ENCODE measurements around the gene DAZAP2.
"Not testable (repeated sequence)": the region's sequence is repeated elsewhere in the genome, so short reads cannot be mapped to it uniquely, and the experiment has no call there.

DAZAP2 gene

DNA sequence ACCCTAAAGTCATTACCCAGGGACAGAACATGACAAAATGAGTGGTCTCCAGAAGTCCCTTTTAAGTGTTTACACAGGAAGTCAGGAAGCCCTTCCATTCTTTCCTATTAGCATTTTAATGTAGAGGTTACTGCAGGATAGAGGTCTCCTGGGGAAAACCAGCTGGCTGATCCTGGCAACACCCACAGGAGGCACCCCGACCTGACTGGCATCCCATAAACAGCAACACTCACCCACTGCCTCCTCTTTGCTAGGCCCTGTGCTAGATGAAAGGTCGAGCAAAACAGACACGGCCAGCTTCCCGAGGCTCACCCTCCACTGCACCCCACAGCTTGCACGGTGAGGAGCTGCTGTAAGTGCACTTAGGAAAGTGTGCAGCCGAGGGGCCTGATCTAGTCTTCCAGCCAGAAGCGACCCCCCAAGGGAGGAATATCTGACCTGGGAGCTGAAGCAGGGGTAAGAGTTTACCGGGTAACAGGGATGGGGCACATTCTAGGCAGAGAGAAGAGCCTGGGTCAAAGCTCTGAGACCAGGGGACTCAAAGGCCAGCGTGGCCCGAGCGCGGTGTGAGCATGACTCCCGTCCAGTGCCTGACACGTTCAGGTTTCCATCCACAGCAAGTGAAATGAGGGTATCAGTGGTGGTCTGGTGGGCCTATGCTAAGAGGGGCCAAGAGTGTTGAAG lies 9.0 kb downstream of the DAZAP2 start:
- DNase-seq (ENCODE audit: low read depth): no peak

DNA sequence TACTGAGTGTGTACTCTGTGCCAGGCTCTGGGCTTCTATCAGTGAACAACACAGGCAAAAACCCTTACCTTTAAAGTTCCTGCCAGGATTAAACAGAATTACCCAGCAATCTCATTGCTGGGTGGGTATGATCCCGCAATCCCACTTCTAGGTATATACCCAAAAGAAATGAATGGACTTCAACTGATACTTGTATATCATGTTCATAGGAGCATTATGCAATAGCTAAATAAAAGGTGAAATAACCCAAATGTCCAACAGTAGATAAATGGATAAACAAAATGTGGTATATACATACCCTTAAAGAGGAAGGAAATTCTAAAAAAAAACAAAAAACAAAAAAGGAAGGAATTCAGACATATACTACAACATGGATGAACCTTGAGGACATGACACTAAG lies 14.7 kb downstream of the DAZAP2 start:
- no peak for DNase-seq (ENCODE audit: low read depth)

DNA sequence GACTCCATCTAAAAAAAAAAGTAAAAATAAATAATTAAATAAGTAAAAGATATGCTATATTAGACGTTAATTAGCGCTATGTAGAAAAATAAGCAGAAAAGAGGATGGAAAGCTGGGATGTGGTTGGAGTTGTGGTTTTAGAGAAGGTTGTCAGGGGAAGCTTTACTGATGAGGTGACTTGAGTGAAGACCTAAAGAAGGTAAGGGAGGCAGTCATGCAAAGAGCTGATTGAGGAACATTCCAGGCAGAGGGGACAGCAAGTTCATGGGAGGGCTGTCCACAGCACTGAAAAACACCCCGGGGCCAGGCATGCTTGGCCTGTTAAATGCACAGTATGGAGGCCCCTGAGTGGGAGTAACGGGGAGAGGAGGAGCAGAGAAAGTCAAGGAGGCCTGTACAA lies 15.9 kb downstream of the DAZAP2 start:
- DNase-seq (ENCODE audit: low read depth): no peak

DNA sequence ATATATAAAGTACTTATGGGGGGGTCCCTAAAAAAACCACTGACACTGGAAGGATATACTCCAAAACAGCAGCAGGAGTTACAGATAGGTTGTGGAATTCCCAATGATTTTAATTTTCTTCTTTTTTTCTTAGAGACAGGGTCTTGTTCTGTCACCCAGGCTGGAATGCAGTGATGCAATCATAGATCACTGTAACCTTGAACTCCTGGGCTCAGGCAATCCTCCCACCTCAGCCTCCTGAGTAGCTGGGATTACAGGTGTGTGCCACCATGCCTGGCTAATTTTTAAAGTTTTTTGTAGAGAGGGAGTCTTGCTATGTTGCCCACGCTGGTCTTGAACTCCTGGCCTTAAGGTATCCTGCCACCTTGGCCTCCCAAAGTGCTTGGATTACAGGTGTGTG lies 21.0 kb downstream of the DAZAP2 start:
- DNase-seq (ENCODE audit: low read depth): not testable (repeated sequence)

DNA sequence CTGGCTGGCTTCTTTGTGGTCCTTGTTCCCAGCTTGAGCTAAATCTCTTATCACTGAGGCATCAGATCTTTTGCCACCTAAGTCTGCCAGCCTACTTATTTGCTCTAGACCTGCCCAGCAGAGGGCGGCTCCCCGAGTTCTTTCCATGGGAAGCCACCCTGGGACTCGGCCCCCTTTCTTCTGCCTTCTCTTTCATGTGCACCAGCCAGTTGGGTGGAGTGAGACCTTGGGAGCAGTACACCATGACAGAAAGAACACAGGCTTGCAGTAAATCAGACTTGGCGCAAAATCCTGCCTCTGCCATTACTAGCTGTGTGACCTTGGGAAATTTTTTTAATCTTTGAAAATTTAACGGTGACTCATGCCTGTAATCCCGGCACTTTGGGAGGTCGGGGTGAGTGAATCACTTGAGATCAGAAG lies 24.1 kb downstream of the DAZAP2 start:
- DNase-seq (ENCODE audit: low read depth): no peak

DNA sequence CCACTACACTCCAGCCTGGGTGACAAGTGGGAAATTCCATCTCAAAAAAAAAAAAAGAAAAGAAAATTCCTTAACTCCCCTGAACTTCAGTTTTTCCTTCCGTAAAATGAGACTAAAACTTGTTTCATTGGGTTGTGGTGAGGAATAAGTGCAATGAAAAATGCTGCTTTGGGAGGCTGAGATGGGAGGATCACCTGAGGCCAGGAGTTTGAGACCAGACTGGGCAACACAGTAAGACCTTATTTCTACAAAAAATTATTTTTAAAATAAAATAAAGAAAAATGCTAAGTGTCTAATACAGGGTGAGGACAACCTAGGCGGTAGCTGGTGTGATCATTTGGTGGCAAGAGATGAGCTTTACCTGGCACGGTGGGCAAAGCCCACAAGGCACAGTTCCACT lies 24.7 kb downstream of the DAZAP2 start:
- no peak for DNase-seq (ENCODE audit: low read depth)

DNA sequence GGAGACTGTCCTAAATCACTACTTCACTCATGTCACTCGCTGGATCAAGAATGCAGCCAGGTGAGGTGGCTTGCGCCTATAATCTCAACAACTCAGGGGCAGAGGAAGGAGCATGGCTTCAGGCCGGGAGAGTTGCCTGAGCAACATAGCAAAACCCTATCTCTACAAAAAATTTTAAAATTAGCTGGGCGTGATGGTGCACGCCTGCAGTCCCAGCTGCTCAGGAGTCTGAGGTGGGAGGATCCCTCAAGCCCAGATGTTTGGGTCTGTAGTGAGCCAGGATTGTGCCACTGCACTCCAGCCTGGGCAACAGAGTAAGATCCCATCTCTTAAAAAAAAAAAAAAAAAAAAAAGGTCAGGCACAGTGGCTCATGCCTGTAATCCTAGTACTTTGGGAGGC lies 25.7 kb downstream of the DAZAP2 start:
- DNase-seq (ENCODE audit: low read depth): no peak

DNA sequence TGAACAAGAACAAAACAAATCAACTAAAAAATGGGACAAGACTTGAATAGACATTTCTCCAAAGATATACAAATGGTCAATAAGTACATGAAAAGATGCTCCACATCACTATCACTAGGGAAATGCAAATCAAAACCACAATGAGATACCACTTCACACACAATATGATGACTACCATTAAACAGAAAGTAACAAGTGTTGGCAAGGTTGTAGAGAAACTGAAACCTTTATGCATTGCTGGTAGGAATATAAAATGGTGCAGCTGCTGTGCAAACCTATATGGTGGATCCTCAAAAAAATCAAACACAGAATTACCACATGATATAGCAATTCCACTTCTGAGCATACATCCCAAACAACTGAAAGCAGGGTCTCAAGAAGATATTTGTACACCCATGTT lies 26.4 kb downstream of the DAZAP2 start:
- DNase-seq (ENCODE audit: low read depth): no peak

DNA sequence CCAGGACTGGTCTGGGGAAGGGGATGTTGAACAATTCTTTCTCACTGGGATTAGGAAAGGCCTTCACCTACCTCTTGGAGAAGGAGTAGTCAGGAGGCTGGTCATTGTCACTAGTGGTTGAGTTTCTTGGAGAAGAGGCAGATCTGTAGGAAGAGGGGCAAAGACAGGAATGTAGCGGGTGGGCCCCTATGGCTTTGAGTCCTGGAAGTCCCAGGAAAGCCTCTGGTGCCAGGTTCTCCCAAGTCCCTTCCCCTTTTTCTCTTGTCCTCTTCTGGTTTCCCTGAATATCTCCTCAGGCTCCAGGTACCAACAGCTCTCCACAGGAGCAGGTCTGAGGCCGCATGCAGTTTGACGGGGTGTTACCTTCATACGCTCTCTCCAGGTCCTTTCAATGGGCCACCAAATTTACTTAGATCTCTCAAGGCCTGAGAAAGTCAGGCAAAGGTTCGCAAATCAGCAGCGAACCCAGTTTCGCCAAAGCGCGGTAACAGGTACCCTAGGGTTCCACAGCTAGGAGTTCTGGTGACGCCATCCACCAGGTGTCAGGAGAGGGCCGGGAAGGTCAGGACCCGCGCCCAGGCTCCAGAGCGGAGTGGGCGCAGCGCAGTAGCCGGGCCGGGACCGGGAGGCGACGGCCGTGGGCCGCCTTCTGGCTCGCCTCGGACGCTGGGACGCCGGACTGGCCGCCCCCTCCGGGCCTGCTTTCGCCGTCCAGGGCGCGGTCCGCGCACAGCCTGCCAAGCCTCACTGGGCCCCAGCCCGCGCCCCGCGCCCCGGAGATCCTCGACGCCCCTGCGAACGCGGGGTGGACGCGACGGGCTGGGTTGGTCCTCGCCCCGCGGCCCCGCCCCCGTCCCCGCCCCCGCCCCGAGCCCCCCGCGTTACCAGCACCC lies 30.8 kb downstream of the DAZAP2 start:
- DNase-seq (ENCODE audit: low read depth): no peak

DNA sequence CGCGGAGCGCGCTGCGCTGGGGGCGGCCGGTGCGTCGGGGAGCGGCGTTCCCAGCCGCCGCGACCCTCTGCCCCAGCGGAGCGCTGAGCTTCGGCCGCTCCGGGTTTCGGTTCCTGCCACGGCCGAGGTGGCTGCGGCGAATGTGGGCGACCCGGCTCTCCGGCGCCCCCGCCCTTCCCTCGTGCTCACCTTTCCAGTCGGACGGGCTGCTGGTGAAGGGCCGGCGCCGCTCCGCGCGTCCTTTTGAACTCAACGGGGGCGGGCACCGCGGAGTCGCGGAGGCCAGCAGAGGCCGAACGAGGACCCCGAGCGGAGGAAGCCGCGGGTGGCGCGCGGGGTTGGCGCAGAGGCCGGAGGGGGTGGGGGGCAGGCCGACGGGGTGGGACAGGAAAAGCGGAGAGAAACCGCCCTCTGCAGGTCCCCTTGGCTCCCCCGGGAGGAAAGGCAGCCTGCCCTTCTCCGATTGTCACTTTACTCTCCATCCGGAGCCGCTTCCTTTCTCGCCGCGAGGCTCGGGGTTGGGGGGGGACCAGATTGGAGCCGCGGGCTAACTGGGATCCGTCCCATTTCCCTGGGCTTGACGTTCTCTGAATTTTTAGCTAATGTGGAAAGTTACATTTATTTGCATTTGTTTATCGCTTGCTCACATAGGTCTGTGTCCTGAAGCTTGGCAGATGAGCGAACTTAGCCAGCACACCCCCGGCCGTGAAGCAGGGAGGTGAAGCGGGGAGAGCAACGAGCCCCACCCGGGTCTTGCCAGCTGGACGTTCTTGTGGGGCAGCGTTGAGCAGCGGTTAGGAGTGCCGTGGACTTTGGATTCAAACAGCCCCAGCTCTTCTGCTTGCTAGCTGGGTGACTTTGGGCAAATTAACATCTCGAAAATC lies 31.7 kb downstream of the DAZAP2 start, which contains the start of gene SMAGP:
TSS of gene SMAGP (minus strand) at position 349 of the 884 bp plus-strand sequence. CDS start 1,137 bp downstream, outside the sequence.
- no peak for DNase-seq (ENCODE audit: low read depth)

DNA sequence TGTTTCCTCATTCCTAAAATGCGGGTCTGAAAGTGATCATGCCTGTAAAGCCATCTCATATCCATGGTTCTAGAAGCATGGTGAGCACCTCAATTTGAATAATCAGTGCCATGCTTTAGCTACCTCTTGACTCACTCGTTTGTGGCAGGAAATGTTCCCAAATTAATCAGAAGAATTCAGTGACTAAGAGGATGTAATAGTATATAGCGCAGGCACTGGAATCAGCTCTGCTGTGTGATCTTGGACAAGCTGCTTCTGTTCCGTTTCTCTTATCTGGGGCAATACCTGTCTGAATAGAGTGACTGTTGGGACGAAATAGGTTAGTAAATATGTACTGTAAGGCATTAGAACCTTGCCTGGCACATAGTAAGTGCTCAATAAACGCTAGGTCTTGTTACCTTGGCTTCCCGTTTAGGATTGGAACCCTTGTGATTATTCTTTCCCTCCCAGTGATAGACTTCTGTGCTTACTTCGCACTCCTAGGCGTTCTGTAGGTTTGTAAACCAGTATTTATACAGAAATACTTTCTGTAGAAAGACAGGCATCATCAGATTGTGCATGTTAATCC lies 32.4 kb downstream of the DAZAP2 start:
- DNase-seq (ENCODE audit: low read depth): peak; percentile 69

DNA sequence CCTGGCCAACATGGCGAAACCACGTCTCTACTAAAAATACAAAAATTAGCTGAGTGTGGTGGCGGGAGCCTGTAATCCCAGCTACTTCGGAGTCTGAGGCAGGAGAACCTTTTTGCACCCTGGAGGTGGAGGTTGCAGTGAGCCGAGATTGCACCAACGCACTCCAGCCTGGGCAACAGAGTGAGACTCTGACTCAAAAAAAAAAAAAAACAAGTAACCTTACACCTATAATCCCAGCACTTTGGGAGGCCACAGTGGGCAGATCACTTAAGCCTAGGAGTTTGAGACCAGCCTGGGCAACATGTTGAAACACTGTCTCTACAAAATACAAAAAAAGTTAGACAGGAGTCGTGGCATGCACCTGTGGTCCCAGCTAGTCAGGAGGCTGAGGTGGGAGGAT lies 34.2 kb downstream of the DAZAP2 start:
- DNase-seq (ENCODE audit: low read depth): not testable (repeated sequence)

DNA sequence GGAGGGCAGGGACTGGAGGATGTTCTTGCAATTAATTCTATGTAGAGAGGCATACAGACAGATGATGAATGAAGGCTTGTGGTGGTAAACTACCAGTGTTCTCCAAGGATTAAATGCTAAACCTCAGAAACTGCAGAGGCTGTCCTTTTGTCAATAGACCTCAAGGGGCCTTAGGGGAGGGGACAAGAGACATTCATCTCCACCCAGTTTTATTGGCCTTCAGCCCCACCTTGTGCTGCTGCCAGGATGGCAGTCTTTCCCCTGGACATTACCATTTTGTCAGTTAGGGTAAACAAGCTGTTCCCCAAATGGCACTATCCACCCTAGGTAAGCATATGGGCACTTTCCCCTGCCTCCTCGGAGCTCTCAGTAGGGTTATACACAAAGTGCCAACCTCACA lies 36.5 kb downstream of the DAZAP2 start:
- DNase-seq (ENCODE audit: low read depth): no peak

DNA sequence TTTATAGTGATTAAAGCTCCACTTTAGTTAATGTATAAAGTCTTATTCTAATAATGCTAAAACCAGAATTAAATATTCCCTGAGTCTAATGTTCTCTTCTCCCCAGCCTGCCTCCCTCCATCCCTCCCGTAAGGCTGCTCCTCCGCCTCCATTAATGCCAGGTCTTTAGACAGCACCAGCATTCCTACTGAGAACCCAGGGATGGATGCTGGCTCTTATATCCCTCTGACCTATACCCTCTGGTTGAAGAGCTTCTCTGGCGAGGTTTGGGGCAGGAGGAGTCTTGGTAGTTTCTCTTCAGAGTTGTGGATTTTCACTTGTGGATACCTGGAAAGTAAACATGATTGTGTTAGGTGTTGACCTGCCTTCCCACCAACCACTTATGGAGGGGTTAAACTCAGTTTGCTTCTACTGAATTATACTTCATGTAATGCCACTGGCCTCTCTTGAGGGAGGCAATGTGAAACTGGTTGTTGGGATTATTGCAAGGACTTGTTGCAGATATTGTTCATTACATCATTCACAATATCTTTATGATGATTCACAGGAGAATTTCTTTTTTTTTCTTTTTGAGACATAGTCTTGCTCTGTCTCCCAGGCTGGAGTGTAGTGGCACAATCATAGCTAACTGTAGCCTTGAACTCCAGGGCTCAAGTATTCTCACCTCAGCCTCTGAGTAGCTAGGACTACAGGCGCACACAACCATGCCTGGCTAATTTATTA lies 42.7 kb downstream of the DAZAP2 start:
- DNase-seq (ENCODE audit: low read depth): peak; percentile 43

DNA sequence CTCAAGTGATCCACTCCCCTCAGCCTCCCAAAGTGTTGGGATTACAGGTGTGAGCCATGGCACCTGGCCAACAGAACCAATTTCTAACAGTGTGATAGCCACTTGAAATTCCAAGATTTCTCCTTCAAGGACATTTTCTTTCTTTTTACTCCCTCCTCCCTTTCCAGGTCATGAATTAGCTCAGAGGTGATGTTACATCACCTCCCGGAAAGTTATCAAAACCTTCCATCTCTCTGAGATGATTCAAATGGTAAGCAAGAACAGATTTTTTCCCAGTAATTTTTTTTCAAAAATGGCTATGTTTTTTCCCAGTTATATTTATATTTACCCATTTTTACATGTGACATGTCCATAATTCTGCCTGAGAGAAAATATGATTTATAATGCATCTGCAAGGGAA lies 47.2 kb downstream of the DAZAP2 start:
- DNase-seq (ENCODE audit: low read depth): no peak

DNA sequence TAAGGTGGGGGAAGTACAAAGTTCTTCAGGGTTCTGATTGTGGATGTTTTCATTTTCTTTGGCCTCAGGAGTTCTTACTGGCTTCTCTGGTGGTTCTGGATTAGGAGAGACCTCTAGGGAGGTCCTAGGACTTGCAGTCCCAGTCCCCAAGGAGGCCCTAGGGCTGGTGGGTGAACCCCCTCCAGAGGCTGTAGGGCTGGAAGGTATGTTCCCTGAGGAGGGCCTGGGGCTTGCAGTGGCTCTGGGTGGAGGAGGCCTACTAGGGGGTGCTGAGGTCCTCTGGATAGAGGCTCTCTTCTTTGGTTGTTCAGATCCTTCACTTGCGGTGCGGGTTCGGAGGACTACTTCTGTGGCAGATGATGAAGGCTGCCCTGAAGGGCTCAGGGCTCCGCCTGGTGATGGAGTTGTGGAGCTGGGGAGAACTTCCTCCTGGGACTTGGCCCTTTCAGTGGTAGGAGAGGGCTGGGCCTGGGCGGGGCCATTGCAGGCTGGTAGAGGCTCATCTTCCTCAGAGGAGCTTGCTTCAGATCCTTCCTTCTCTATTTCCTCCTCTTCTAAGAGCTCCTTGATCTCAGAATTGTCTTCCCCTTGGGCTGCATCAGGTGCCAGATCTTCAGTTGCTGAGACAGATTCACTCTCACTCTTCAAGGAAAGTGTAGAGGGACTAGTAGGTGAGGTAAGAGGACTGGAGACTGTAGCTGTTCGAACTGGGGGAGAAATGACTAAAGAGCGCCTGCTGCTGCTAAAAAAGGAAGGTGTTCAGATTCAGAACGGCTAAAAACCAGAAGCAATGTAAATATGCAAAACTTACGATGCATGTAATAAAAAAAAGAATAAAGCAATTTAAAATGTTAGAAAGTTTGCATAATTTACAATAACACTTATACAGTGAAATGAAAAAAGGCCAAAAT lies 53.2 kb downstream of the DAZAP2 start:
- DNase-seq (ENCODE audit: low read depth): not testable (repeated sequence)
